Stimulated activated CD4-positive, alpha-beta T cell treated with anti-CD3 and anti-CD28 coated beads, Interleukin-4, amount 100 ng/mL, for 1 hour (primary cell): ENCODE measurements around the gene NAALADL2.
"Not testable (repeated sequence)": the region's sequence is repeated elsewhere in the genome, so short reads cannot be mapped to it uniquely, and the experiment has no call there.

Experiments
- DNase-seq: peaks from one replicate; pipeline ENCODE4 v3.0.0-alpha.2; 2020

Gene NAALADL2

GRCh38 chr3:175336406-175337133, 477.4 kb downstream of the NAALADL2 start:
- DNase-seq, result no peak

GRCh38 chr3:175337631-175338030, 478.5 kb downstream of the NAALADL2 start:
- no peak for DNase-seq

GRCh38 chr3:175338775-175339535, 479.8 kb downstream of the NAALADL2 start:
- no peak for DNase-seq

GRCh38 chr3:175340338-175341015, 481.3 kb downstream of the NAALADL2 start:
- no peak for DNase-seq

- DNase-seq, result no peak
These were observed 483.1 kb downstream of the NAALADL2 start for GRCh38 chr3:175342196-175342595.

GRCh38 chr3:175343946-175344345, 484.8 kb downstream of the NAALADL2 start:
- no peak for DNase-seq

- DNase-seq, result no peak
These were observed 487.6 kb downstream of the NAALADL2 start for GRCh38 chr3:175346573-175347356.

GRCh38 chr3:175349168-175349567, 490.0 kb downstream of the NAALADL2 start:
- DNase-seq, result no peak

GRCh38 chr3:175355801-175356335, 496.7 kb downstream of the NAALADL2 start:
- DNase-seq, result no peak

GRCh38 chr3:175356899-175357324, 497.8 kb downstream of the NAALADL2 start:
- no peak for DNase-seq

GRCh38 chr3:175357758-175358157, 498.6 kb downstream of the NAALADL2 start:
- no peak for DNase-seq

GRCh38 chr3:175358935-175359334, 499.8 kb downstream of the NAALADL2 start:
- DNase-seq, result no peak

- not testable (repeated sequence) for DNase-seq
These were observed 511.3 kb downstream of the NAALADL2 start for GRCh38 chr3:175370426-175370825.

- not testable (repeated sequence) for DNase-seq
These were observed 512.1 kb downstream of the NAALADL2 start for GRCh38 chr3:175371187-175371586.

- DNase-seq, result no peak
These were observed 515.6 kb downstream of the NAALADL2 start for GRCh38 chr3:175374705-175375104.

GRCh38 chr3:175378348-175378747, 519.2 kb downstream of the NAALADL2 start:
- DNase-seq, result no peak

- DNase-seq, result no peak
These were observed 522.6 kb downstream of the NAALADL2 start for GRCh38 chr3:175381685-175382084.

GRCh38 chr3:175383371-175383770, 524.2 kb downstream of the NAALADL2 start:
- DNase-seq, result no peak

- no peak for DNase-seq
These were observed 524.7 kb downstream of the NAALADL2 start for GRCh38 chr3:175383813-175384212.

- no peak for DNase-seq
These were observed 525.4 kb downstream of the NAALADL2 start for GRCh38 chr3:175384569-175384968.

- DNase-seq, result no peak
These were observed 527.5 kb downstream of the NAALADL2 start for GRCh38 chr3:175386630-175387029.

- DNase-seq, result no peak
These were observed 530.4 kb downstream of the NAALADL2 start for GRCh38 chr3:175389560-175389959.

GRCh38 chr3:175391601-175392000, 532.5 kb downstream of the NAALADL2 start:
- no peak for DNase-seq
